GM19395 (cell line): ENCODE data around the gene TRIM7.
"Not testable (repeated sequence)": the region's sequence is repeated elsewhere in the genome, so short reads cannot be mapped to it uniquely, and the experiment has no call there.

ENCODE experiments used
- ATAC-seq: cut with Tn5 transposase; IDR thresholded peaks from one replicate; pipeline ENCODE4 v1.9.1; 2021; ENCODE audit warnings: mild to moderate bottlenecking, moderate library complexity; ENCODE audit not compliant: unreplicated experiment

The TRIM7 gene

GRCh38 chr5:181214249-181214648, 9.3 kb upstream of the TRIM7 start:
- ATAC-seq, result not testable (repeated sequence)

- no peak for ATAC-seq
These were observed 7.9 kb upstream of the TRIM7 start for GRCh38 chr5:181212934-181213333.

GRCh38 chr5:181212080-181212479, 7.1 kb upstream of the TRIM7 start:
- no peak for ATAC-seq

- ATAC-seq, result no peak
These were observed 6.2 kb upstream of the TRIM7 start for GRCh38 chr5:181211208-181211607.

- not testable (repeated sequence) for ATAC-seq
These were observed 5.7 kb upstream of the TRIM7 start for GRCh38 chr5:181210698-181211097.

GRCh38 chr5:181210148-181210547, 5.2 kb upstream of the TRIM7 start:
- ATAC-seq, result not testable (repeated sequence)

GRCh38 chr5:181209006-181209405, 4.0 kb upstream of the TRIM7 start:
- ATAC-seq, result not testable (repeated sequence)

- ATAC-seq, result no peak
These were observed 2.9 kb upstream of the TRIM7 start for GRCh38 chr5:181207960-181208253.

GRCh38 chr5:181207214-181207959, 2.4 kb upstream of the TRIM7 start:
- peak; percentile 39 for ATAC-seq

- ATAC-seq, result no peak
These were observed 1.0 kb upstream of the TRIM7 start for GRCh38 chr5:181205761-181206649.

- ATAC-seq, result no peak
These were observed 727 bp downstream of the TRIM7 start for GRCh38 chr5:181204113-181204825.

GRCh38 chr5:181203777-181204112, 1.3 kb downstream of the TRIM7 start:
- no peak for ATAC-seq

- no peak for ATAC-seq
These were observed 1.8 kb downstream of the TRIM7 start for GRCh38 chr5:181203093-181203711.

GRCh38 chr5:181200816-181201215, 4.2 kb downstream of the TRIM7 start:
- ATAC-seq, result no peak

- no peak for ATAC-seq
These were observed 4.9 kb downstream of the TRIM7 start for GRCh38 chr5:181199881-181200638.

GRCh38 chr5:181198905-181199519, 6.0 kb downstream of the TRIM7 start:
- no peak for ATAC-seq

- no peak for ATAC-seq
These were observed 6.8 kb downstream of the TRIM7 start for GRCh38 chr5:181198106-181198685.

- ATAC-seq, result no peak
These were observed 7.6 kb downstream of the TRIM7 start for GRCh38 chr5:181197326-181197951.

- ATAC-seq, result no peak
These were observed 9.7 kb downstream of the TRIM7 start for GRCh38 chr5:181195249-181195761.
